ENCODE data around the gene ABCC9. TPM values are rescaled to one million over a fixed set of nuclear protein-coding genes. Genes with fewer than 3 reads are reported as not detected.
A peak's percentile ranks its signal among the peaks of the same experiment; 100 is the strongest.

Gene ABCC9
- total RNA-seq: 1 to 10 TPM in 1 of 2 donors, under 1 TPM in 1; 0.69 to 5.0 TPM

DNA sequence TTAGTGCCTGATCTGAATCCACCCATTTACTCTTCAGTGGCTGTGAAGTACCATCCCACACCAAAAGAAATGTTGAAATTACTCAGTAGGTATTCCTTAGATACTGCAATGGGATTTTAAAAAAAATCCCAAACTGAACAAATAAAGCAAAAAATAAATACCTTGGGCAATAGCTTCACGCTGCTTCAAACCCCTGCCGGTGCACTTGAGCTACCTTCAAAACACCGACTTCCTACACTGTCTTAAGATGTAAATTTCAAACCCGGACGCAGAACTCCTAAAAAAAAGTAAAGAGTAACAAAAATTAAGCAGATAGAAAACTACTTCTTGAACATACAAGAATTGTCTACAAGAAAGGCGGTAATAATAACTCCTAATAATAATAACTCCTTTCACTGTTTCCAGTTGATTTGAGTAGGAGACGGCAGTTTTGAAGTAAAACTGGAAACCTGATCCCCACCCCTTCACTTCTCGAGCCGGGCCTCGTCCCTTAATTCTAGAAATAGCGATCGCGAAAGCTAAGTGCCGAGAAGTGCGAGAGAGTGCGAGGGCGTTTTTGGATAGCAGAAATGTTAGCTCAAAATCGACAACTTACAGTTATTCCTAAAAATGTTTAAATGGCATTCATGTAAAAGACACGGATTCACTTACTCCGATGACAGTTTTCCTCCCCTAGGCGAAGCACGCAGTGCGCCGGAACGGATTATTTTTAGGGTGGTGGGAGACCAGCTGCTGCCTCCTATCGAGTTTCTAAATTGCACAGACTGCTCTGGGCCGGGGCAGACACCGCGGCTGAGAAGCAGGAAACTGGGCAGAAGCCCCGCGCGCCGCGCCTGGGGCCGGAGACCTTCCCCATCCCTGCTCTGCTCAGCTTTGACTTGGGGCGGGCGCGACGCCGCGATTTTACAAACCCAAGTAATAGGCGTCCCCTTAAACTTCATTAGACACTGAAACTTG, at the start of gene ABCC9:
Gene ABCC9, minus strand, starts transcription at position 878 of the 957 bp plus-strand sequence. CDS start 4,752 bp downstream, outside the sequence.
- no peaks in the 10 kb centered on the region for H3K36me3 ChIP-seq
- intact Hi-C loops (cut with DNase I): no loop called here
- peak within 1 kb of the TSS; percentile 37 for H3K27ac ChIP-seq
- TF ChIP-seq, protein P1, sequence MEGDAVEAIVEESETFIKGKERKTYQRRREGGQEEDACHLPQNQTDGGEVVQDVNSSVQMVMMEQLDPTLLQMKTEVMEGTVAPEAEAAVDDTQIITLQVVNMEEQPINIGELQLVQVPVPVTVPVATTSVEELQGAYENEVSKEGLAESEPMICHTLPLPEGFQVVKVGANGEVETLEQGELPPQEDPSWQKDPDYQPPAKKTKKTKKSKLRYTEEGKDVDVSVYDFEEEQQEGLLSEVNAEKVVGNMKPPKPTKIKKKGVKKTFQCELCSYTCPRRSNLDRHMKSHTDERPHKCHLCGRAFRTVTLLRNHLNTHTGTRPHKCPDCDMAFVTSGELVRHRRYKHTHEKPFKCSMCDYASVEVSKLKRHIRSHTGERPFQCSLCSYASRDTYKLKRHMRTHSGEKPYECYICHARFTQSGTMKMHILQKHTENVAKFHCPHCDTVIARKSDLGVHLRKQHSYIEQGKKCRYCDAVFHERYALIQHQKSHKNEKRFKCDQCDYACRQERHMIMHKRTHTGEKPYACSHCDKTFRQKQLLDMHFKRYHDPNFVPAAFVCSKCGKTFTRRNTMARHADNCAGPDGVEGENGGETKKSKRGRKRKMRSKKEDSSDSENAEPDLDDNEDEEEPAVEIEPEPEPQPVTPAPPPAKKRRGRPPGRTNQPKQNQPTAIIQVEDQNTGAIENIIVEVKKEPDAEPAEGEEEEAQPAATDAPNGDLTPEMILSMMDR (IDR thresholded peaks at IDR 0.05): no peak
- H3K9me3 ChIP-seq: no peaks in the 10 kb centered on the region
- H3K4me1 ChIP-seq: no peaks in the 10 kb centered on the region
- peak within 1 kb of the TSS; percentile 36 for H3K4me3 ChIP-seq
- H3K27me3 ChIP-seq: peaks cover 26% of the 10 kb centered on the region
- H3K9ac ChIP-seq (ENCODE audit: low read depth in 2 of 2, low read length in 2 of 2): peak within 1 kb of the TSS in 1 of 2 donors; percentile 28
- peak; percentile 30 for DNase-seq

DNA sequence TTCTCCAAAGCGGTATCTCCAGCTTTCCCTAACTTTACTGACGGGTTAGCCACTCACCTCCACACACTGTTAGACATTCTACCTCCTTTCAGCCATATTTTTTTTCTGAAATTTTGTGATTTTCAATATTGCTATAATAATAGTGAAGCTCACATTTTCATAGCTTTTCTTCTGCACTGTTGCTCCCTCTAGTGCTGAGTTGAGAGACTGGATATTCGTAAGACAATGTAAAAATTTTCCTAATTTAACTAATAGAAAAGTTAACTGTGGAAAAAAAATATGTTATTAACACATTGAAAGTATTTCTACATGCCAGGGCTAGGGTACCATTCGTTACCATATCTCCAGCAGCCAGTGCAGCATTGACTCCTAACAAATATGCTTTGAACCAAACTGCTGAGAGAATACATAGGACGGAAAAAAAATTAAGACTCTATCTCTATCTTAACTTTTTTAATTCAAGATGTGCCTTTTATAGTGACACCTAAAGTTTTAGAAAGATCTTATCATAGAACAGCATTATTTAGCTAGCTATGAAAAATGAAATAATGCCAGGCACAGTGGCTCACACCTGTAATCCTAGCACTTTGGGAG, 48.7 kb upstream of the ABCC9 start:
- no peak for DNase-seq
- H3K27ac ChIP-seq: no peak overlapping the region
- no peak overlapping the region for H3K4me3 ChIP-seq
- TF ChIP-seq, protein P1 (IDR thresholded peaks at IDR 0.05): peak; percentile 36
- intact Hi-C loops (cut with DNase I): loop anchor here (2.0 kb wide), 1 partner anchor 289 kb away; no protein-coding TSS in a partner anchor
- H3K9ac ChIP-seq (ENCODE audit: low read depth in 2 of 2, low read length in 2 of 2): no peak overlapping the region
- no peaks in the 10 kb centered on the region for H3K36me3 ChIP-seq
- no peaks in the 10 kb centered on the region for H3K9me3 ChIP-seq
- no peaks in the 10 kb centered on the region for H3K27me3 ChIP-seq
- H3K4me1 ChIP-seq: peaks cover 4% of the 10 kb centered on the region

DNA sequence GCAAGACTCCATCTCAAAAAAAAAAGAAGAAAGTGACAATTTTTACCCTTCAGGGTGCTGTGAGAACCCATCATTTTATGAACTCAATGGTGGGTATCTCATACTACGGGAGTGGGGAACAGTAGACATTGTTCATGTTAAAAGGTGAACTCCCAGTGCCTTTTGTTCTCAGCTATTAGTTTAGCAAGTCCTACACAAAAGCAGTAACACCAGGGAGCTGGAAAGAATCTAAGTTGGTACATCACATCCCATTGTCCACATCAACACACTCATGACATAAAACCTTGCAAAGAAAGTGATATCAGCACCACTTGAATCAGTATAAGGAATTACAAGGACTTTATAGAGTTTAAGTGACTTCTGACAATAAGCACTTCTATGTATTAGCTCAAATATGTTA, 47.4 kb upstream of the ABCC9 start:
- DNase-seq: no peak
- H3K9ac ChIP-seq (ENCODE audit: low read depth in 2 of 2, low read length in 2 of 2): no peak overlapping the region
- no peaks in the 10 kb centered on the region for H3K9me3 ChIP-seq
- H3K27me3 ChIP-seq: no peaks in the 10 kb centered on the region
- H3K4me3 ChIP-seq: no peak overlapping the region
- TF ChIP-seq, protein P1 (IDR thresholded peaks at IDR 0.05): no peak
- H3K27ac ChIP-seq: no peak overlapping the region
- intact Hi-C loops (cut with DNase I): loop anchor here (2.0 kb wide), 1 partner anchor 288 kb away; no protein-coding TSS in a partner anchor
- H3K4me1 ChIP-seq: peaks cover 4% of the 10 kb centered on the region
- H3K36me3 ChIP-seq: no peaks in the 10 kb centered on the region

DNA sequence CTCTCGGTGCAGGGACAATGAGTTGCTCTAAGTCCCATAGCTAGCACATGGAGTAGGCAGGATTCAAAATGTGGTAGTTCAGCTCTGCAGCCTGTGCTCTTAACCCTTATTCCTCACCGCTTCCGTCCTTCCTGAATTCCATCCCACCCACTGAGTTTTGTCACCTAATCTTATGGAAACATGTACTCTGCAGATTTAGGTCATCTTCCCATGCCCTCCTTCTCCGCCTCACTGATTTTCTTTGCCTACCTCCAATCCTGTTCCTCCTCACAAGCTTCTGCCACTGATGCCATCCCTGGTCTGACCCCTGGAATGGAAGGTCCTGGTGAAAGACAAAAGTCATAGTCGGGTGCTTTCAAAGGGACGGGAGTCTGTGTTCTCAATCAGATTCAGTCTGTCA, 46.5 kb upstream of the ABCC9 start:
- TF ChIP-seq, protein P1 (IDR thresholded peaks at IDR 0.05): no peak
- intact Hi-C loops (cut with DNase I): loop anchor here (2.0 kb wide), 1 partner anchor 287 kb away; no protein-coding TSS in a partner anchor
- H3K36me3 ChIP-seq: no peaks in the 10 kb centered on the region

DNA sequence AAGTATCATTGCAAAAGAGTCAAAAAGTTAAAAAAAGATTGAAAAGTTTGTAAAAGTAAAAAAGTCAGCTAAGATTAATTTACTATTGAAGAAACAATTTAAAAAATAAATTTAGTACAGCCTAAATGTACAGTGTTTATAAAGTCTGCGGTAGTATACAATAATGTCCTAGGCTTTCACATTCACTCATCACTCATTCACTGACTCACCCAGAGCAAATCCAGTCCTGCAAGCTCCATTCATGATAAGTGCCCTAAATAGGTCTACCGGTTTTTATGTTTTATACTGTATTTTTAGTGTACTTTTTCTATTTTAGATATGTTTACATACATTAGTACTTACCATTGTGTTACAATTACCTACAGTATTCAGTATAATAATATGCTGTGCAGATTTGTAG, 43.9 kb upstream of the ABCC9 start:
- DNase-seq: no peak

More for the DNA sequence above, 46.5 kb upstream of the ABCC9 start:
- Histone ChIP-seq H3K4me3 (no peak overlapping the region), H3K4me1 (peaks cover 4% of the 10 kb centered on the region), H3K27me3 (no peaks in the 10 kb centered on the region), H3K9ac (ENCODE audit: low read depth in 2 of 2, low read length in 2 of 2) (no peak overlapping the region), H3K27ac (no peak overlapping the region), H3K9me3 (no peaks in the 10 kb centered on the region)
- DNase-seq: no peak

More for the DNA sequence above, 43.9 kb upstream of the ABCC9 start:
- TF ChIP-seq, protein P1 (IDR thresholded peaks at IDR 0.05): no peak
- H3K27me3 ChIP-seq: no peaks in the 10 kb centered on the region
- no peaks in the 10 kb centered on the region for H3K36me3 ChIP-seq
- intact Hi-C loops (cut with DNase I): no loop called here
- no peaks in the 10 kb centered on the region for H3K4me1 ChIP-seq
- no peak overlapping the region for H3K27ac ChIP-seq
- no peak overlapping the region for H3K9ac ChIP-seq (ENCODE audit: low read depth in 2 of 2, low read length in 2 of 2)
- no peak overlapping the region for H3K4me3 ChIP-seq
- no peaks in the 10 kb centered on the region for H3K9me3 ChIP-seq

Data from colonic mucosa (tissue), 4 donors.